Measurements from ENCODE around the gene PARVB. TPM values are rescaled to one million over a fixed set of nuclear protein-coding genes. Genes with fewer than 3 reads are reported as not detected.
"Not testable (repeated sequence)": the region's sequence is repeated elsewhere in the genome, so short reads cannot be mapped to it uniquely, and the experiment has no call there.

The PARVB gene
- total RNA-seq, 2 experiments from 2014 or later = 71.4 to 71.5 TPM

DNA sequence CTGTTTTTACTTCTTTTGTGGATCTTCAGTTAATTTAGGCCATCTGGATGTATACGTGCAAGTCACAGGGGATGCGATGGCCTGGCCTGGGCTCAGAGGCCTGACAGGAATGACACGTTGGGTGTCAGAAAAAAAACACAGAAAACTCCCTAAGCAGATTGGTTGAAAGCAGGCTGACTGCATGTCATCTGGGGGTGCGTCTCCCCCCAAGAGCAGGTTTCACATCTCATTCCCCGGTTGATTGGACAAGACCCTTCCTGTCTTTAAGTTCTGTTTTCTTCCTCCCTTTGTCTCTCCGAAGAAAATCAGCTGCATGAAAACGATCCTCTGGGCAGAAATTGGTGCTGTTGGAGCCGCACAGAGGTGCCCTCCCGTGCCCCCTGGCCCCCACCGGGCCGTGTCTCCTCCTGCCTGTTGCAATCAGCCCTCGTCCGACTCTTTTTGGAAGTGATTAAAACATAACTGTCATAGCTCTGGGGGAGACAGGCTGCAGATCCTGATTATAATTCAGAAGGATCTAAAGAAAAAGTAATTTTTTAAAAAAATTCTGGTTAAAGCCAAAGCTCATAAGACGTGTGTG lies 84.8 kb downstream of the PARVB start:
- no peaks in the 10 kb centered on the region for H3K4me1 Mint-ChIP-seq
- peaks cover 4% of the 10 kb centered on the region for H3K36me3 Mint-ChIP-seq
- H3K9me3 Mint-ChIP-seq = no peaks in the 10 kb centered on the region
- no peak for DNase-seq
- H3K27me3 Mint-ChIP-seq = no peaks in the 10 kb centered on the region
- H3K4me3 Mint-ChIP-seq = no peak overlapping the region
- no peak overlapping the region for H3K27ac Mint-ChIP-seq

- peaks cover 4% of the 10 kb centered on the region for H3K36me3 Mint-ChIP-seq
- no peaks in the 10 kb centered on the region for H3K9me3 Mint-ChIP-seq
- no peak overlapping the region for H3K27ac Mint-ChIP-seq
- no peak overlapping the region for H3K4me3 Mint-ChIP-seq
- no peaks in the 10 kb centered on the region for H3K27me3 Mint-ChIP-seq
- H3K4me1 Mint-ChIP-seq = no peaks in the 10 kb centered on the region
- DNase-seq = no peak
Observed at GRCh38 chr22:44109416-44109815, 85.3 kb downstream of the PARVB start.

- H3K27me3 Mint-ChIP-seq, H3K27ac Mint-ChIP-seq, DNase-seq, H3K4me3 Mint-ChIP-seq, H3K36me3 Mint-ChIP-seq, H3K4me1 Mint-ChIP-seq, H3K9me3 Mint-ChIP-seq: not testable (repeated sequence)
Observed at GRCh38 chr22:44110656-44111055, 86.6 kb downstream of the PARVB start.

GRCh38 chr22:44111562-44112155 lies 87.6 kb downstream of the PARVB start:
- no peaks in the 10 kb centered on the region for H3K36me3 Mint-ChIP-seq
- no peak for DNase-seq
- H3K4me1 Mint-ChIP-seq = no peaks in the 10 kb centered on the region
- H3K27ac Mint-ChIP-seq = no peak overlapping the region
- no peaks in the 10 kb centered on the region for H3K9me3 Mint-ChIP-seq
- no peaks in the 10 kb centered on the region for H3K27me3 Mint-ChIP-seq
- no peak overlapping the region for H3K4me3 Mint-ChIP-seq

- Mint-ChIP-seq H3K27ac (no peak overlapping the region), H3K27me3 (no peaks in the 10 kb centered on the region), H3K4me3 (no peak overlapping the region), H3K9me3 (no peaks in the 10 kb centered on the region), H3K4me1 (no peaks in the 10 kb centered on the region), H3K36me3 (no peaks in the 10 kb centered on the region)
- DNase-seq = no peak
Observed at GRCh38 chr22:44112191-44112590, 88.1 kb downstream of the PARVB start.

DNA sequence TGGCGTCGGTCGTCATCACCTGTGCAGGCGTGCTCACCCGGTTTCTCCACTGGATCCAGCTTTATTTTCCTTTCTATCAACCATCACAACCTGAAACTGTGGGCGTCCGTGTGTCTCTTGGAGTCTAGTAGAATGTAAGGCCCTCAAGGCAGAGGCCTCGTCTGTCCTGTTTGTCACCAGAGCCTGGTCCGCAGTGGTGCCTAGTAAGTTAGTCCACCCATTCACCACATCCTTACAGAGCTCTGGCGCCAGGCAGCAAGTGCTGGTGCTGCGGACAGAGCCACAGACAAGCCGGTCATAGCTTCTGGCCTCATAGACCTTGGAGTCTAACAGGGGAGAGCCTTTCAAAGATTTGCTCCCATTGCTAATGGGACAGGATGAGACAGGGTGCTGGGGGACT lies 92.2 kb downstream of the PARVB start:
- H3K9me3 Mint-ChIP-seq = no peaks in the 10 kb centered on the region
- no peaks in the 10 kb centered on the region for H3K4me1 Mint-ChIP-seq
- no peak overlapping the region for H3K27ac Mint-ChIP-seq
- H3K27me3 Mint-ChIP-seq = no peaks in the 10 kb centered on the region
- DNase-seq = no peak
- no peak overlapping the region for H3K4me3 Mint-ChIP-seq
- H3K36me3 Mint-ChIP-seq = peaks cover 13% of the 10 kb centered on the region

DNA sequence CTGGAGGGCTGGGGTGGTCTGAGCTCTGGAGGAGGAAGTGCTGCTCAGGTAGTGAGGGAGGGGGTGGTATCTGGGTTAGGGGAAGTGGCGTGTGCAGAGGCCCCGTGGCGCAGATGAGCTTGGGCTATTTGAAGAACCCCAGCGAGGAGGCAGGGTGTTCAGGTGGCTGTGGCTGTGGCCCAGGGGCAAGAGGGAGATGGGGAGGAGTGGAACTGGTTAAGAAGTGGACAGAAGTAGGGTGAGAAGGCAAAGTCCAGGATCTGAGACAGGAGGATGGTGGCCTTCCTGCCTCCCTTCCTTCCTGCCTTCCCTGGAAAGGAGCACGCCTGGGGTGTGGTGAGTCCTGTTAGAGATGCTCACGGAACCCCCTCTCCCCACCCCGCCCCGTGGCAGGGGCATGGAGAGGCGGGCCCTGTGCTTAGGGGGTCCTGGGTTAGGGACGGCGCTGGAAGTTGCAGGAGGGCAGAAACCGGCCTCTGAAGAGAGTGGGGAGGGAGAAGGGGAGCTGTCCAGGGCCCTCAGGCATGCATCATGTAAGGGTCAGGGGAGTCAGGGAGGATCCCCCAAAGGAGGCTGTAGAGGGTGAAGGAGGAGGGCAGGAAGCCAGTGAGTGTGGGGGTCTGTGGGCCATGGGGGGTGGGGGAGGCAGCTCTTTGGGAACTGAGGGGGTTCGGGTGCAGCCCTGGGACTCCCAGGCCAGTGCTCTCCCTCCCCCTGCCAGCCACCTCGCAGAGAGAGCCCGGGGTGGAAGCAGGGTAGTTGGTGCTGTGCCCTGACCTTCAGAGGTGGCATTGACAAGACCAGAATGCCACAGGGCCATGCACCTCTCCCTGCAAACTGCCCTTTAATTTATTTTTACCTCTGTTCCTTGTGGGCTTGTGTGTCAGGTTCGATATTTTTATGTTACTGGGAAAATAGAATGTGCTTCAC lies 92.9 kb downstream of the PARVB start:
- no peak overlapping the region for H3K27ac Mint-ChIP-seq

GRCh38 chr22:44117746-44118145 lies 93.6 kb downstream of the PARVB start:
- DNase-seq = no peak
- no peak overlapping the region for H3K4me3 Mint-ChIP-seq
- peaks cover 22% of the 10 kb centered on the region for H3K36me3 Mint-ChIP-seq
- H3K27me3 Mint-ChIP-seq = no peaks in the 10 kb centered on the region
- no peak overlapping the region for H3K27ac Mint-ChIP-seq
- no peaks in the 10 kb centered on the region for H3K4me1 Mint-ChIP-seq
- H3K9me3 Mint-ChIP-seq = no peaks in the 10 kb centered on the region

More for the DNA sequence above, 92.9 kb downstream of the PARVB start:
- Mint-ChIP-seq H3K4me1 (no peaks in the 10 kb centered on the region), H3K9me3 (no peaks in the 10 kb centered on the region), H3K4me3 (no peak overlapping the region), H3K27me3 (no peaks in the 10 kb centered on the region), H3K36me3 (peaks cover 16% of the 10 kb centered on the region)
- DNase-seq = no peak

GRCh38 chr22:44118645-44119315 lies 94.7 kb downstream of the PARVB start:
- no peak overlapping the region for H3K27ac Mint-ChIP-seq
- no peak overlapping the region for H3K4me3 Mint-ChIP-seq
- no peaks in the 10 kb centered on the region for H3K9me3 Mint-ChIP-seq
- H3K27me3 Mint-ChIP-seq = no peaks in the 10 kb centered on the region
- H3K4me1 Mint-ChIP-seq = no peaks in the 10 kb centered on the region
- peaks cover 25% of the 10 kb centered on the region for H3K36me3 Mint-ChIP-seq
- DNase-seq = no peak

DNA sequence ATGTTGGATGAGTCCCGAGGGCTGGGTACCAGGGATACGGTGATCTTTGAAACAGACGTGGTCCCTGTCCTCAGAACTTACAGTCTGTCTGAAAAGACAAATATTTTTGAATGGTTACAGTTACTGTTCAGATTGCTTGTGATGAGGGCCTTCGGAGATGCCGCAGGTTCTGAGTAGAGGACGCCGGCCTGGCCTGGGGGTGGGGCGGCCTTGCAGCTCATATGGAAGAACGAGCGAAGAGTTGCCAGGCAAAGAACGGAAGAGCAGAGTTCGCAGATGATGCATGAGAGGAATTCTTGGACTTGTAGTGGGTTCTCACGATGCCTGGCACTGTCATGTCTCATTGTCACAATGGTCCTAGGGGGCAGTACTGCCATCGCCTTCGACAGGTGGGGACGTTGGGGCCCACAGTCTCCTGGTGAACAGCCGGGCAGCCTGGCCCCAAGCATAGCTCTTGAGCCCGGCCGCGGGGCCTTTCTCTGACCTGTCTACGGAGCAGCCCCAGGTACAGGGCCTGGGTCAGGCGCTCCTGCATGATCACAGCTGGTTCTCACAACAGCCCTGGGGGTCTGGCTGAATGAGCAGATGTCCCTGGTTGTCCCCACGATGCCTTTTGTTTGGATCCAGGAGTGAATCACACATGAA lies 95.7 kb downstream of the PARVB start:
- Mint-ChIP-seq H3K36me3 (peaks cover 27% of the 10 kb centered on the region), H3K27ac (no peak overlapping the region), H3K4me3 (no peak overlapping the region), H3K9me3 (no peaks in the 10 kb centered on the region), H3K27me3 (no peaks in the 10 kb centered on the region), H3K4me1 (no peaks in the 10 kb centered on the region)
- no peak for DNase-seq

GRCh38 chr22:44120314-44120704 lies 96.2 kb downstream of the PARVB start:
- no peak overlapping the region for H3K4me3 Mint-ChIP-seq
- H3K36me3 Mint-ChIP-seq = peaks cover 32% of the 10 kb centered on the region
- H3K27me3 Mint-ChIP-seq = no peaks in the 10 kb centered on the region
- H3K27ac Mint-ChIP-seq = no peak overlapping the region
- no peaks in the 10 kb centered on the region for H3K4me1 Mint-ChIP-seq
- no peaks in the 10 kb centered on the region for H3K9me3 Mint-ChIP-seq
- DNase-seq = no peak

- no peak overlapping the region for H3K4me3 Mint-ChIP-seq
- H3K36me3 Mint-ChIP-seq = peaks cover 47% of the 10 kb centered on the region
- no peaks in the 10 kb centered on the region for H3K27me3 Mint-ChIP-seq
- peaks cover 13% of the 10 kb centered on the region for H3K9me3 Mint-ChIP-seq
- H3K4me1 Mint-ChIP-seq = peaks cover 2% of the 10 kb centered on the region
- no peak for DNase-seq
- H3K27ac Mint-ChIP-seq = no peak overlapping the region
Observed at GRCh38 chr22:44125421-44125820, 101.3 kb downstream of the PARVB start.

- Mint-ChIP-seq H3K27ac (no peak overlapping the region), H3K9me3 (peaks cover 13% of the 10 kb centered on the region), H3K27me3 (no peaks in the 10 kb centered on the region), H3K4me3 (no peak overlapping the region), H3K4me1 (peaks cover 2% of the 10 kb centered on the region), H3K36me3 (peaks cover 40% of the 10 kb centered on the region)
- DNase-seq = no peak
Observed at GRCh38 chr22:44126807-44127206, 102.7 kb downstream of the PARVB start.

DNA sequence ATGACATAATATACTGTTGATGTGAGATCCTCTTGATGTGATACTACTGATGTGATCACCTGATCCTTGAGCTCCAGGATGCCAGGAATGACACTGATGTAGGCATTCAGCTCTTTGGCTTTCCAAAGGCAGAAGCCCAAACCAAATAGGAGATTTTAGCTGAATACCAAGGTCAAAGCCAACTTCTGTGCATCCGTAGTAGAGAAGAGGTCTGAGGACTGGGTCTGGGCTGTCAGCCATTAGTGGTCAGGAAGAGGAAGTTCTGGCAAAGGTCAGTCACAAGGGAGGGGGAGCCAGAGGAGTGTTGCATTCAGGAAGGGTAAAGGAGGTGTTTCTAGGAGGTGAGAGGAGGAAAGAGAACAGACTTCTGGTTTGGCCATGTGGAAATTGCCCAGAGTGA lies 103.3 kb downstream of the PARVB start:
- Mint-ChIP-seq H3K36me3 (peaks cover 37% of the 10 kb centered on the region), H3K4me3 (no peak overlapping the region), H3K4me1 (peaks cover 2% of the 10 kb centered on the region), H3K27me3 (no peaks in the 10 kb centered on the region), H3K27ac (no peak overlapping the region), H3K9me3 (peaks cover 13% of the 10 kb centered on the region)
- DNase-seq = no peak

Data from activated naive CD8-positive, alpha-beta T cell treated with anti-CD3 and anti-CD28 coated beads for 36 hours (primary cell).